Effector memory CD4-positive, alpha-beta T cell (primary cell): ENCODE measurements around the gene SLC22A12.

Experiments
- DNase-seq, 3 donors: peaks; one replicate each; pipeline ENCODE4 v3.0.0-alpha.2; 2020
- H3K27ac ChIP-seq: 2 replicates; pipeline ENCODE4 v1.7.0; 2013; ENCODE audit warnings: mild to moderate bottlenecking, low read length, moderate library complexity; ENCODE audit not compliant: insufficient read depth, poor library complexity, severe bottlenecking
- H3K27me3 ChIP-seq: replicated peaks from 2 replicates; pipeline ENCODE4 v1.7.0; 2013; ENCODE audit warnings: mild to moderate bottlenecking, low read length; ENCODE audit not compliant: insufficient read depth, control insufficient read depth, poor library complexity, severe bottlenecking
- H3K36me3 ChIP-seq: 2 replicates; pipeline ENCODE4 v1.7.0; 2013; ENCODE audit warnings: mild to moderate bottlenecking, low read length, moderate library complexity; ENCODE audit not compliant: control insufficient read depth, insufficient read depth
- H3K4me1 ChIP-seq: 2 replicates; pipeline ENCODE4 v1.7.0; 2013; ENCODE audit warnings: low read length, mild to moderate bottlenecking; ENCODE audit not compliant: control insufficient read depth, insufficient read depth, poor library complexity, severe bottlenecking
- H3K4me3 ChIP-seq: 2 replicates; pipeline ENCODE4 v1.7.0; 2013; ENCODE audit warnings: low read length, low read depth, mild to moderate bottlenecking; ENCODE audit not compliant: insufficient read depth, poor library complexity, severe bottlenecking
- H3K9me3 ChIP-seq: 2 replicates; pipeline ENCODE4 v1.7.0; 2013; ENCODE audit warnings: mild to moderate bottlenecking, low read length, moderate library complexity; ENCODE audit not compliant: control insufficient read depth

Gene SLC22A12

DNA sequence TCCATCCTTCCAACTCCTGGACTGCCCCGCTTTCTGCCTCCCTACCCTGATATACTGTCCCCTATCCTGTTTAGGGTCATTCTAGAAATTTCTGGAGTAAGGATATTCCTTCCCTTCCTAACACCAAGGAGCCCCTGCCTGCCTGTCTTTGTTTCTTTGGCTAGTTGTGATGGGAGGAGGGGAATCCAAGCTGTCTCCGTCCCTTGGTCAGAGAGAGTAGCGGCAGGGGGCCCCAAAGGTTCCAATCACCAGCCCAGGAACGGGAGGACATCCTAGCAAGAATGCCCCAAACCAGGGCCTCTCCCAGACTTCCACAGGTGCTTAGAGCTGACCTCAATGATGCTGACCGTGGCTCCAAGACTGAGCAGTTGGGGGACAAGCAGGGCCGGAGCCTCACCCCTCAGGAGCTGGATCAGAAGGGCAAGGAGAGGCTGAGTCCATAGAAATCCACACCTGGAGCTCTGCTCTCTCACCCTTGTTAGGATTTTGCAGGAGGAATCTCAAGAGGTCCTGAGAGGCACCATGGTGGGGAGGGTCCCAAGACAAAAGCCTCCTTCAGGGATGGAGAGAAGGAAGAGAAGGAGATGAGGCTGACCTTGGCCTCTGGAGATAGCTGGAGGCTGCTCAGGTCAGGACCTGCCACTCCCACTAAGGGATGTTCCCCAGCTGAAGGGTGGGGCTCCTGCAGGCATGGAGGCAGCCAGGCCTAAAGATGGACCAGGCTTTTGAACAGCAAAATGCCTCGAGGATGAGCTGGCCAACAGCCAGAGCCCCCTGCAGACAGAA is 13.6 kb downstream of the SLC22A12 start:
- H3K36me3 ChIP-seq, result no peaks in the 10 kb centered on the region
- H3K4me1 ChIP-seq, result no peaks in the 10 kb centered on the region
- no peak for DNase-seq
- H3K9me3 ChIP-seq, result no peaks in the 10 kb centered on the region
- no peaks in the 10 kb centered on the region for H3K27me3 ChIP-seq
- no peak overlapping the region for H3K27ac ChIP-seq
- no peak overlapping the region for H3K4me3 ChIP-seq

DNA sequence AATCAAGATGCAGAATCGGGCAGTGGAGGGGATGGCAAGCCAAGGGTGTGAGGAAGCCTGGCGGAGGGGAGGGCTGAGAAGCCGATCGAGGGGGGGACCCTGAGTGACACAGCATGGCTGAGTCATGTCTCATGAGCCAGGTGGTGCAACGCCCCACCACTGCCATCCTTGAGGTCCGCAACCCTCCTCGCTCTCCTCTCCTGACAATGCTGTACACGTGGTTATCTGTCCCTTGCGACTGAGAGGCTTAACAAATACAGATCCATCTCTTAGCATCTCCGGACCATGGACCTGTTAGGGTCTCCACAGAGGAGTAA is 14.2 kb downstream of the SLC22A12 start:
- H3K4me3 ChIP-seq, result no peak overlapping the region
- H3K36me3 ChIP-seq, result no peaks in the 10 kb centered on the region
- no peak for DNase-seq
- H3K27ac ChIP-seq, result no peak overlapping the region
- H3K4me1 ChIP-seq, result no peaks in the 10 kb centered on the region
- H3K9me3 ChIP-seq, result no peaks in the 10 kb centered on the region
- H3K27me3 ChIP-seq, result no peaks in the 10 kb centered on the region

DNA sequence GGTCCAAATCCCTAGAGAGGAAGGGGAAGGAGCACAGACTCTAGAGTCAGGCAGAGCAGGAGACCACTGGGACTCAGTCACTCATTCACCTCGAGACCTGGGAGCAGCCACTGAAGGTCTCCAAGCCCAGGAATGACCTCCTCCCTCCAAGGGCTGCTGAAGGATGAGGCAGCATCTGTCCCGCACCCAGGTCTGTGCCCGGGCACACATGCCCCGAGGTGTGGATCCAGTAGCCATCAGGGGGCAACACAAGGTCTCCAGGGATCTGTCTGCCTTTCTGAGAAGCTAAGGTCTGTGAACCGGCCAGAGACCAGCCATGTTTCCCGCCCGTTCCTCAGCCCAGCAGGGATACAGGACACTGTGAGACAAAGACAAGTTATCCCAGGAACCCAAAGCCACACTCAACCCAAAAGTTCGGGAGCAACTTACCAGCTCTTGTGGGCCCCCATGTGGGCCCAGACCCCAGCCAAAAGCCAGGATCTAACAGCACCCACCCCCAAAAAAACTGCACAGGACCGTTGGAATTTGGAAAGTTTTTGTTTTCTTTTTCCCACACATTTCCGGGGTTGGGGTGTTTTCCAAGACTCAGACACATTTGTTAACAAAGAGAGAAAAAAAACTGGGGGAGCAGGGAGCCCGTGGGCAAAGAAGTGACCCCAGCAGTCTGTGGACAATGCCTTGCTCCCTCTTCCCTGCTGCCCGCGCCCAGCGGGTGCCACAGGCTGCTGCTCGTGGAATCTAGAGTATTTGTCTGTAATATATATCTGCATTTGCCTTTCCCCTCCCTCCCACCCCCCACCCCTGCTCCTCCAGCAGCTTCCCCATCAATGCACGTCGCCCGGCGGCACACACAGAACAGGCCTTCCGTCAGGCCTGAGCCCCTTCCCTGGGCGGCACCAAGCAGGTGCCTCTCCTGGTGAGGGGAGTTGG is 14.9 kb downstream of the SLC22A12 start:
- no peak for DNase-seq
- Histone ChIP-seq H3K4me3 (no peak overlapping the region), H3K27ac (no peak overlapping the region), H3K9me3 (no peaks in the 10 kb centered on the region), H3K36me3 (no peaks in the 10 kb centered on the region), H3K27me3 (no peaks in the 10 kb centered on the region), H3K4me1 (no peaks in the 10 kb centered on the region)

DNA sequence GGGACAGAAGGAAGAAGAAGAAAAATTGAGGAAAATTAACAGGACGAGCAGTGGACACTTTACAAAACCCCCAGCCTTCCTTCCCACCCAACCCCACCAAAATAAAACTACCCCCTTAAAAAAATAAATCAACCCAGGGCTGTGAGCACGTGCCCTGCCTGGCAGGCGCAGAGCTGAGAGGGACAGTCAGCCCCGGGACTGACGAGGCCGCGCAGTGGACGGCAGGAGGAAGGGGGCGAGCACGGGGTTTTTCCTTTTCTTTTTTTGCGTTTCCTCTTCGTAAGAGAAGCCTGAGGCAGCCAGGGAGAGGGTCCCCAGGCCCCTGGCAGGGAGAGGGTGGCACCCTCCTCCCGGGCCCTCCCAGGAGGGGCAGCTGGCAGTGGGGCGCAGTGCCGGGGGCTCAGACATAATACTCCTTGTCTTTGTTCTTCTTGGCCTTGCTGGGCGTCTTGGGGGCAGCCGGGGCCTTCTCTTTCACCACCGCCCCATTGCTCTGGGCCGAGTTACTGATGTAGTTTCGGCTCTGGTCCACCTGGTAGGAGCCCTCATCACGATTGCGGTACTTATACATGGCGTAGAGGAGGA is 15.9 kb downstream of the SLC22A12 start:
- H3K27ac ChIP-seq, result no peak overlapping the region
- H3K27me3 ChIP-seq, result no peaks in the 10 kb centered on the region
- H3K9me3 ChIP-seq, result no peaks in the 10 kb centered on the region
- no peak for DNase-seq
- H3K36me3 ChIP-seq, result no peaks in the 10 kb centered on the region
- H3K4me3 ChIP-seq, result no peak overlapping the region
- H3K4me1 ChIP-seq, result peaks cover 2% of the 10 kb centered on the region

DNA sequence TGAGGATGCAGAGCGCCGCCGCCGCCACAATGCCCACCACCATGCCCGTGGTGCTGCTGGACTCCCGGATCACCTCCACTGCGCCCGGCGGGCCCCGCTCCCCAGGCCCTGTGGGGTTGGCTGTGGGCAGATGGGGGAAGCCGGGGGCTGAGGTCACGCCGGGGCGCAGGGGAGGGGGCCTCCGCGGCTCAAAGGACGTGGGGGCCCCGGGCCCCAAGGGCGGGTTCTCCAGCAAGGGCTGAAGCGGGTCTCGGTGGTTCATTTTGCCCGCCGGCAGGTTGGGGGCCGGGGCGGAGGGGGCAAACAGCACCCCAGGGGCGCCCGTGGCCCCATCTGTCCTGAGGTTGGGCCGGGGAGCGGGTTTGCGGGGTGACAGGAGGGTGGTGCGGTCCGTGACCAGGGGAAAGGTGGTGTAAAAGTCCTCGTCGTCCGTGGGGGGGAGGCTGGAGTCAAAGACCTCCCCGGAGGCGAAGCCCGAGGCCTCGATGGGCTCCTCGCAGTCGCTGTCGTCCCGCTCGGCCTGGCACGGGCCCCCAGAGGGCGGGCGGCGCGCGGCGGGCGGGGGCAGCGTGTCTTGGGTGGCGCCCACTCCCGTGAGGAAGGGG is 16.5 kb downstream of the SLC22A12 start:
- Histone ChIP-seq H3K9me3 (no peaks in the 10 kb centered on the region), H3K4me1 (peaks cover 2% of the 10 kb centered on the region), H3K27ac (no peak overlapping the region), H3K36me3 (no peaks in the 10 kb centered on the region), H3K4me3 (no peak overlapping the region), H3K27me3 (no peaks in the 10 kb centered on the region)
- no peak for DNase-seq

DNA sequence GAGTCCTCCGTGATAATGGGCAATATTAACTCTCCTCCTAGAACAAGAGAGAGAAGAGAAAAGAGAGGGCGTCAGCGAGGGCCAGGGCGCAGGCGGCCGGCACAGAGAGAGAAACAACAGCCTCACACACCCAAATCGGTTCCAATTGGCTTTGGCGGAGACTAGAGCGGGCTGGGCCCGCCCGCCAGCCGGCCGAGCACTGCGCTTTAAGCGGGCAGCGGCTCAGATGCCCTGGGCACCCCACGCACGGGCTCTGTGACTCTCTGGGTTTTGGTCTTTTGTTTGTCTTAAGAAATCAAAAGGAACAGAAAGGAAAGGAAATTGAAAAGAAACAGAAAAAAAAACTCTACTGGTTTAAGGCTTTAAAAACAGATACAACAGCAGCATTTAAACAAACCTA is 17.0 kb downstream of the SLC22A12 start:
- Histone ChIP-seq H3K27me3 (no peaks in the 10 kb centered on the region), H3K36me3 (no peaks in the 10 kb centered on the region), H3K27ac (no peak overlapping the region), H3K4me1 (peaks cover 2% of the 10 kb centered on the region), H3K4me3 (no peak overlapping the region), H3K9me3 (no peaks in the 10 kb centered on the region)
- DNase-seq, result no peak

DNA sequence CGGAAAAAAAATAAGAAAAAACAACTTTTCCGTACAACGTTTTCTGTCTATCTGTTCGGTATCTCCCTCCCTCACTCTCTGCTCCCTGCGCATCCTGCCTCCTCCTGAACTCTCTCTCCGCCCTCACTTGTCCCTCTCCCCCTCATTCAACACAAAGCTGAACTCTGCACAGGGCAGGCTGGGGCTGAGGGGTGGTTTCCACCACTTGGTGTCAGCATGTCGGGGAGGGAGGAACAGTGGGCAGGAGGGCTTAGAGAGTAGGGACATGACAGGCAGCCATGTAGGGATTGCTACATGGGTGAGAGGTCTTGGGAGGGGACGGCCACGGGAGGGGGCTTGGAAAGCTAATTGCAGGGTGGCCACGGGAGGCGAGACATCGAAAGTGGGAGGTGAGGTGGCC is 17.6 kb downstream of the SLC22A12 start:
- H3K9me3 ChIP-seq, result no peaks in the 10 kb centered on the region
- no peak overlapping the region for H3K4me3 ChIP-seq
- H3K27me3 ChIP-seq, result no peaks in the 10 kb centered on the region
- DNase-seq, result no peak
- no peaks in the 10 kb centered on the region for H3K36me3 ChIP-seq
- H3K4me1 ChIP-seq, result peaks cover 2% of the 10 kb centered on the region
- H3K27ac ChIP-seq, result no peak overlapping the region

DNA sequence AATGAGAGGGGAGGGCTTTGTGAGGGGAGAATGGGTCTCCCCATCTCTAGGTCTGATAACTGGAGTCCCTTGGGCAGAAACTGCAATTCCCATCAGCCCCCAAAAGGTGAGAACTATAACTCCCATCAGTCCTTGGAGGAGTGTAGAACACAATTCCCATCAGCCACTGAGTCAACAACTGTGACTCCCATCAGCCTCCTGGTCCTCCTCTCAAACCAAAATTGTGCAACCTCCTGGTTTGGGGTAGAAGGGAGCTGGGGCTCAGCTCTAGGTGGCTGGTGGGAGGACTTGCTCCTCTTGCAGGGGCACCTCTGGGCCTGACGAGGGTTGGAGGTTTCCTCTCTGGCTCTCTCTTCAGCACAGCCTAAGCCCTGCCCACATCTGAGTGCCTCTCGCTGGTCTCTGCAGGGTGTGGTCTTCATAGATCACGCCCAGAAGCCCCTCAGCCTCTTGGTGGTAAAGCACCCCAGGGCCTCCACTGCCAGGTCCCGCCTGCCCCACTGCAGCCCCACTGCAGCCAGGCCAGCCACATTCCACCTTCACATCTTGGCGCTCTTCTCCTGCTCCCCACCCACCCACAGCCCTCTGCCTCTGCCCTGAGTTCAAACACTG is 18.5 kb downstream of the SLC22A12 start:
- Histone ChIP-seq H3K4me3 (no peak overlapping the region), H3K9me3 (no peaks in the 10 kb centered on the region), H3K27ac (no peak overlapping the region), H3K27me3 (no peaks in the 10 kb centered on the region), H3K4me1 (peaks cover 2% of the 10 kb centered on the region), H3K36me3 (no peaks in the 10 kb centered on the region)
- no peak for DNase-seq

DNA sequence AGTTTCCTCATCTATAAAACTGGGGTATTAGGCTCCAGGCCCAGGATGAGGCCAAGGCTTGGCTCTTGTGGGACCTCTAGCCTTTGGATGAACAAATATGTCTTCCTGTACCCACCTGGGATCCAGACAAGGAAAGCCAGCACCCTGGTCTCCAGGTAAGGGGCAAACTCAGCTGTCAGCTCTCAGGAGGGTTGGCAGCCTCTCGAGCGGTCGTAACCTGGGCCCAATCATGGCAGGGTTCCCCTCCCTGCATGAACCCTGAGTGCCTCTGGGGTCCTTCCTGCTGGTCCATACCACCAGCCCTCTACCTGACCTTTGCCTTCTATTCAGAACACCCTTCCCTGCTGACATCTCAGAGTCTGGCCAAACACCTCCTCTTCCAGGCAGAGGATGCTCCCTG is 19.6 kb downstream of the SLC22A12 start:
- no peak overlapping the region for H3K27ac ChIP-seq
- H3K4me3 ChIP-seq, result no peak overlapping the region
- H3K9me3 ChIP-seq, result no peaks in the 10 kb centered on the region
- H3K4me1 ChIP-seq, result peaks cover 2% of the 10 kb centered on the region
- no peaks in the 10 kb centered on the region for H3K36me3 ChIP-seq
- no peak for DNase-seq
- no peaks in the 10 kb centered on the region for H3K27me3 ChIP-seq
